Loucy (cell line): ENCODE measurements around the gene PFDN1.

ENCODE experiments used
- CTCF ChIP-seq: fragments of 200-600 bp; sonication (generic); conservative IDR thresholded peaks from 2 replicates; pipeline ENCODE4 v1.5.1; 2014; ENCODE audit warnings: mild to moderate bottlenecking, antibody characterized with exemption, low read length
- EZH2phosphoT487 ChIP-seq: fragments of 200-600 bp; IDR thresholded peaks from 2 replicates; pipeline ENCODE4 v1.6.1; 2018; ENCODE audit warnings: antibody characterized with exemption, mild to moderate bottlenecking, moderate library complexity, borderline replicate concordance

- TF ChIP-seq CTCF, result no peak
- no peak for TF ChIP-seq EZH2phosphoT487
These were observed 87.6 kb downstream of the PFDN1 start for GRCh38 chr5:140215276-140215675.
